OCI-LY1 (cell line): Measurements from ENCODE around the gene BABAM2.

Experiments used
- H2AFZ ChIP-seq: fragments of 200-600 bp; sonication (generic), shearing (Covaris generic); 2 replicates; pipeline ENCODE4 v1.6.0; 2014; ENCODE audit warnings: antibody characterized with exemption, mild to moderate bottlenecking, low read length
- H3F3A ChIP-seq: fragments of 200-600 bp; sonication (generic), shearing (Covaris generic); 2 replicates; pipeline ENCODE4 v1.6.0; 2014; ENCODE audit warnings: mild to moderate bottlenecking, antibody characterized with exemption, low read length, moderate library complexity; ENCODE audit not compliant: insufficient read depth
- H3K27ac ChIP-seq: fragments of 200-600 bp; sonication (generic); 2 replicates; pipeline ENCODE4 v1.5.1; 2014; ENCODE audit warnings: low read length, mixed run types, mild to moderate bottlenecking, low read depth; ENCODE audit not compliant: poor library complexity, severe bottlenecking
- H3K27me3 ChIP-seq: fragments of 200-600 bp; sonication (generic); 2 replicates; pipeline ENCODE4 v1.6.0; 2014; ENCODE audit warnings: antibody characterized with exemption, mild to moderate bottlenecking, low read length, moderate library complexity; ENCODE audit not compliant: insufficient read depth
- H3K36me3 ChIP-seq: fragments of 200-600 bp; sonication (generic); 2 replicates; pipeline ENCODE4 v1.6.1; 2014; ENCODE audit warnings: mild to moderate bottlenecking, antibody characterized with exemption, low read length, moderate library complexity, mixed read lengths; ENCODE audit not compliant: insufficient read depth
- H3K4me1 ChIP-seq: fragments of 200-600 bp; sonication (generic); 2 replicates; pipeline ENCODE4 v1.5.1; 2014; ENCODE audit warnings: mild to moderate bottlenecking, low read length, moderate library complexity; ENCODE audit not compliant: insufficient read depth, severe bottlenecking
- H3K4me2 ChIP-seq: fragments of 200-600 bp; sonication (generic), shearing (Covaris generic); 2 replicates; pipeline ENCODE4 v1.6.1; 2014; ENCODE audit warnings: low read length
- H3K4me3 ChIP-seq: fragments of 200-600 bp; sonication (generic); 2 replicates; pipeline ENCODE4 v1.5.1; 2014; ENCODE audit warnings: low read length, low read depth, mild to moderate bottlenecking, mixed read lengths; ENCODE audit not compliant: poor library complexity, severe bottlenecking
- H3K79me2 ChIP-seq: fragments of 200-600 bp; shearing (Covaris generic); 2 replicates; pipeline ENCODE4 v1.6.1; 2016; ENCODE audit warnings: mixed run types, low read length, mixed read lengths; ENCODE audit not compliant: insufficient read depth
- H3K9ac ChIP-seq: fragments of 200-600 bp; sonication (generic), shearing (Covaris generic); 2 replicates; pipeline ENCODE4 v1.6.1; 2014; ENCODE audit warnings: mild to moderate bottlenecking, low read length, mixed read lengths
- H3K9me2 ChIP-seq: fragments of 200-600 bp; sonication (generic), shearing (Covaris generic); 2 replicates; pipeline ENCODE4 v1.6.1; 2014; ENCODE audit warnings: low read depth, mild to moderate bottlenecking, low read length, mixed read lengths
- H3K9me3 ChIP-seq: fragments of 200-600 bp; shearing (Covaris generic); 2 replicates; pipeline ENCODE4 v1.6.1; 2014; ENCODE audit warnings: low read length, mixed read lengths
- H4K20me1 ChIP-seq: fragments of 200-600 bp; sonication (generic), shearing (Covaris generic); 2 replicates; pipeline ENCODE4 v1.6.0; 2016; ENCODE audit warnings: mild to moderate bottlenecking, low read length; ENCODE audit not compliant: insufficient read depth
- EZH2 ChIP-seq: fragments of 200-600 bp; sonication (generic), shearing (Covaris generic); IDR thresholded peaks from 2 replicates; pipeline ENCODE4 v1.8.0; 2017; ENCODE audit warnings: borderline replicate concordance, mixed run types, mild to moderate bottlenecking, antibody characterized with exemption, low read length, moderate library complexity, mixed read lengths
- TF ChIP-seq, protein P1 (sequence below): fragments of 200-600 bp; sonication (generic), shearing (Covaris generic); IDR thresholded peaks from 2 replicates; pipeline ENCODE4 v1.5.1; 2017; ENCODE audit warnings: mild to moderate bottlenecking, antibody characterized with exemption, low read length, moderate library complexity, mixed read lengths

The BABAM2 gene

DNA sequence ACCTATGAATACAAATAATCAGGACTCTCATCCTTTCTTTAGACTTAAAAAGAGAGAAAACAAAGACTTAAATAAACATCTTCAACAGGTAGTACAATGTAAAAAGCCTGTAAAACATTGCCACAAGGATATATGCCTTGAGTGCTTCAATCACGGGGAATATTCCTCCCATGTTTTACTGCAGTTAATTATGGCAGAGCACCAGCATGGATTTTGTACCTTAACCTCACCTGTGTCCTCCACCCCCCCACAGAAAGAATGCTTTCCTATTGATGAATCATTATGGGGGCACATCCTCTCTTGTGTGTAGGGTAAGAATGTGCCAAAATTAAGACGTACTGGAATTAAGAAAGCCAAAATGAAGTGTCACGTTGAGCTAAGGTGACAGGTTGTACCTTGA is 312.2 kb downstream of the BABAM2 start:
- Histone ChIP-seq H3K27ac (no peak overlapping the region), H3K36me3 (no peaks in the 10 kb centered on the region), H4K20me1 (no peaks in the 10 kb centered on the region), H3K27me3 (no peaks in the 10 kb centered on the region), H3K9me2 (no peaks in the 10 kb centered on the region), H3K4me2 (no peak overlapping the region), H3F3A (no peaks in the 10 kb centered on the region), H3K4me1 (no peaks in the 10 kb centered on the region), H3K9me3 (no peaks in the 10 kb centered on the region), H3K4me3 (no peak overlapping the region), H3K79me2 (no peaks in the 10 kb centered on the region), H2AFZ (no peak overlapping the region), H3K9ac (no peak overlapping the region)
- no peak for TF ChIP-seq EZH2
- TF ChIP-seq, protein P1, sequence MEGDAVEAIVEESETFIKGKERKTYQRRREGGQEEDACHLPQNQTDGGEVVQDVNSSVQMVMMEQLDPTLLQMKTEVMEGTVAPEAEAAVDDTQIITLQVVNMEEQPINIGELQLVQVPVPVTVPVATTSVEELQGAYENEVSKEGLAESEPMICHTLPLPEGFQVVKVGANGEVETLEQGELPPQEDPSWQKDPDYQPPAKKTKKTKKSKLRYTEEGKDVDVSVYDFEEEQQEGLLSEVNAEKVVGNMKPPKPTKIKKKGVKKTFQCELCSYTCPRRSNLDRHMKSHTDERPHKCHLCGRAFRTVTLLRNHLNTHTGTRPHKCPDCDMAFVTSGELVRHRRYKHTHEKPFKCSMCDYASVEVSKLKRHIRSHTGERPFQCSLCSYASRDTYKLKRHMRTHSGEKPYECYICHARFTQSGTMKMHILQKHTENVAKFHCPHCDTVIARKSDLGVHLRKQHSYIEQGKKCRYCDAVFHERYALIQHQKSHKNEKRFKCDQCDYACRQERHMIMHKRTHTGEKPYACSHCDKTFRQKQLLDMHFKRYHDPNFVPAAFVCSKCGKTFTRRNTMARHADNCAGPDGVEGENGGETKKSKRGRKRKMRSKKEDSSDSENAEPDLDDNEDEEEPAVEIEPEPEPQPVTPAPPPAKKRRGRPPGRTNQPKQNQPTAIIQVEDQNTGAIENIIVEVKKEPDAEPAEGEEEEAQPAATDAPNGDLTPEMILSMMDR: no peak

DNA sequence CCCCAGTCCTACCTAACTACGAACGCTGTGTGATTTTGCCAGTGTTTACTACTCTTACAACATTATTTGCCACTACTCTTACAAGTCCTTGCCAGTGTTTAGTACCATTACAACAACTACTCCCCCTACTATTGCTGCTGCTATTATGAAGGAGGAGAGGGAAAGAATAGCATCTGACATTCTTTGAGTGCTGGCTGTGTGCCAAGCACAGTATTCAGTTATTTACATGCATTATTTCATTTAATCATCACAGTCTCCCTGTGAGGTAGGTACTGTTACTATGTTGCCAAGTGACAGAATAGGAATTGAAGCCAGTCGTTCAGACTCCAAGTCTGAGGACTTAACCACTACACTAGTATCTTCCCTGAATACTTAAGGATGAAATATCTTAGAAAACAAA is 316.2 kb downstream of the BABAM2 start:
- H3K27ac ChIP-seq: no peak overlapping the region
- no peaks in the 10 kb centered on the region for H3K9me3 ChIP-seq
- no peaks in the 10 kb centered on the region for H3K79me2 ChIP-seq
- H3K4me1 ChIP-seq: no peaks in the 10 kb centered on the region
- H3K9me2 ChIP-seq: no peaks in the 10 kb centered on the region
- H2AFZ ChIP-seq: no peak overlapping the region
- H3F3A ChIP-seq: no peaks in the 10 kb centered on the region
- TF ChIP-seq, protein P1: no peak
- no peak for TF ChIP-seq EZH2
- no peak overlapping the region for H3K4me3 ChIP-seq
- H4K20me1 ChIP-seq: no peaks in the 10 kb centered on the region
- H3K27me3 ChIP-seq: no peaks in the 10 kb centered on the region
- H3K4me2 ChIP-seq: no peak overlapping the region
- H3K36me3 ChIP-seq: no peaks in the 10 kb centered on the region
- H3K9ac ChIP-seq: no peak overlapping the region

DNA sequence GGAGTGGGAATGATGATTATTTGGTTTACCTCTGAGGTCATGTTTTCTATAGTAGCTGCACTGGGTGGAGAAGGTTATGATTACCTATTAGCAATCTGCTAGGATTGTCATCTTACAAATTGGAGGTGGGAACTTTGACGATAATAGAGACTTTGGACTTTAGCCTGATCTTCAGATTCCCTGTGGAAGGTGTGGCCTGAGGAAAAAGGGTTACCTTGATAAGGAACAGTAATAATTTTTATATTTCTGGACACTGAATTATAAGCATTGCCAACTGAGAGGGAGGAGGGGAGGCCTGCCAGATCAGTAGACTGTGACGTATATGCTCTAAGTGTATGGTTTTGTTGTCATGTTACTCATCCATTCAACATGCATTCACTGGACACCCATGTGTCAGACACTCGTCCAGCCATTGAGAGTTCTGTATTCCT is 318.7 kb downstream of the BABAM2 start:
- no peaks in the 10 kb centered on the region for H3K36me3 ChIP-seq
- no peak overlapping the region for H3K4me3 ChIP-seq
- no peak overlapping the region for H2AFZ ChIP-seq

More for the DNA sequence above, 318.7 kb downstream of the BABAM2 start:
- no peaks in the 10 kb centered on the region for H4K20me1 ChIP-seq
- no peak overlapping the region for H3K4me2 ChIP-seq
- H3F3A ChIP-seq: no peaks in the 10 kb centered on the region
- H3K9me3 ChIP-seq: no peaks in the 10 kb centered on the region
- H3K27ac ChIP-seq: no peak overlapping the region
- H3K9ac ChIP-seq: no peak overlapping the region
- H3K27me3 ChIP-seq: no peaks in the 10 kb centered on the region
- H3K4me1 ChIP-seq: no peaks in the 10 kb centered on the region
- H3K9me2 ChIP-seq: no peaks in the 10 kb centered on the region
- no peaks in the 10 kb centered on the region for H3K79me2 ChIP-seq
- TF ChIP-seq, protein P1: no peak
- no peak for TF ChIP-seq EZH2
